ENCODE results near the gene PLD1.

DNA sequence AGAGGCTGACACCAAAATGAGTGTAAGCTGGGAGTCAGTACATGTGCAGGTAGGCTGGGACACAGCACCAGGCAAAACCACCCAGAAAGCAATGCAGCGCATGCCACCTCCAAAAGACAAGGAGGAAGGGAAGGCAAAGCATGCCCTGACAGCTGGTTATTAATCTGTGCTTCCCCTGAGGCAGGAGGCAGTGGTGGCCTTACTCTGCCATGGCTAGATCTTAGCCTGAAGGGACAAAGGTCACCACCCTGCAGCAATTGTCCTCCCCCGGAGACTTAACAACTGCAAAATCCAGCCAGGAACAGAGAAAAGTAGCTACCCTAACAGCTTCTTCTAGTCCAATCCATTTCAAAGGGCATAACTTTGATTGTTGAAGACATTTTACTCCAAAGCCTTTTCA lies 73.7 kb downstream of the PLD1 start:
- TF ChIP-seq, protein P1, sequence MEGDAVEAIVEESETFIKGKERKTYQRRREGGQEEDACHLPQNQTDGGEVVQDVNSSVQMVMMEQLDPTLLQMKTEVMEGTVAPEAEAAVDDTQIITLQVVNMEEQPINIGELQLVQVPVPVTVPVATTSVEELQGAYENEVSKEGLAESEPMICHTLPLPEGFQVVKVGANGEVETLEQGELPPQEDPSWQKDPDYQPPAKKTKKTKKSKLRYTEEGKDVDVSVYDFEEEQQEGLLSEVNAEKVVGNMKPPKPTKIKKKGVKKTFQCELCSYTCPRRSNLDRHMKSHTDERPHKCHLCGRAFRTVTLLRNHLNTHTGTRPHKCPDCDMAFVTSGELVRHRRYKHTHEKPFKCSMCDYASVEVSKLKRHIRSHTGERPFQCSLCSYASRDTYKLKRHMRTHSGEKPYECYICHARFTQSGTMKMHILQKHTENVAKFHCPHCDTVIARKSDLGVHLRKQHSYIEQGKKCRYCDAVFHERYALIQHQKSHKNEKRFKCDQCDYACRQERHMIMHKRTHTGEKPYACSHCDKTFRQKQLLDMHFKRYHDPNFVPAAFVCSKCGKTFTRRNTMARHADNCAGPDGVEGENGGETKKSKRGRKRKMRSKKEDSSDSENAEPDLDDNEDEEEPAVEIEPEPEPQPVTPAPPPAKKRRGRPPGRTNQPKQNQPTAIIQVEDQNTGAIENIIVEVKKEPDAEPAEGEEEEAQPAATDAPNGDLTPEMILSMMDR (IDR thresholded peaks at IDR 0.05): no peak
- TF ChIP-seq POLR2A (IDR thresholded peaks at IDR 0.05): no peak

Data from heart left ventricle (tissue), 13 donors.